Neutrophil (primary cell): ENCODE measurements around the gene DDX1.

ENCODE experiments used
- H3K27ac ChIP-seq: fragments of 200-600 bp; sonication (generic); 2 replicates; pipeline ENCODE4 v1.5.1; 2016; ENCODE audit warnings: mild to moderate bottlenecking, moderate library complexity
- H3K27me3 ChIP-seq: fragments of 200-600 bp; sonication (generic); 2 replicates; pipeline ENCODE4 v1.6.0; 2016; ENCODE audit warnings: mild to moderate bottlenecking
- H3K36me3 ChIP-seq: fragments of 200-600 bp; sonication (generic); 2 replicates; pipeline ENCODE4 v1.5.1; 2017
- H3K4me1 ChIP-seq, 2 experiments: fragments of 200-600 bp in 1 of 2; sonication (generic) in 1 of 2; 1 replicate in 1 of 2; 2 replicates in 1 of 2; pipeline versions ENCODE4 v1.5.1 to v1.6.1; 2013 to 2016; ENCODE audit warnings: low read depth in 1 of 2, low read length in 1 of 2, mild to moderate bottlenecking in 1 of 2, moderate library complexity in 1 of 2; ENCODE audit not compliant: control insufficient read depth in 1 of 2, insufficient read depth in 1 of 2
- H3K4me3 ChIP-seq, 2 experiments: fragments of 200-600 bp in 1 of 2; sonication (generic) in 1 of 2; 1 replicate in 1 of 2; 2 replicates in 1 of 2; pipeline ENCODE4 v1.5.1; 2013 to 2016; ENCODE audit warnings: low read depth in 1 of 2, low read length in 1 of 2, mild to moderate bottlenecking in 1 of 2, moderate library complexity in 1 of 2
- H3K9me3 ChIP-seq: fragments of 200-600 bp; sonication (generic); 2 replicates; pipeline ENCODE4 v1.5.1; 2016
- TF ChIP-seq, protein P1 (sequence below): fragments of 200-600 bp; sonication (generic); IDR thresholded peaks from 2 replicates; pipeline ENCODE4 v1.5.1; 2016; ENCODE audit warnings: antibody characterized with exemption

DDX1 gene

DNA sequence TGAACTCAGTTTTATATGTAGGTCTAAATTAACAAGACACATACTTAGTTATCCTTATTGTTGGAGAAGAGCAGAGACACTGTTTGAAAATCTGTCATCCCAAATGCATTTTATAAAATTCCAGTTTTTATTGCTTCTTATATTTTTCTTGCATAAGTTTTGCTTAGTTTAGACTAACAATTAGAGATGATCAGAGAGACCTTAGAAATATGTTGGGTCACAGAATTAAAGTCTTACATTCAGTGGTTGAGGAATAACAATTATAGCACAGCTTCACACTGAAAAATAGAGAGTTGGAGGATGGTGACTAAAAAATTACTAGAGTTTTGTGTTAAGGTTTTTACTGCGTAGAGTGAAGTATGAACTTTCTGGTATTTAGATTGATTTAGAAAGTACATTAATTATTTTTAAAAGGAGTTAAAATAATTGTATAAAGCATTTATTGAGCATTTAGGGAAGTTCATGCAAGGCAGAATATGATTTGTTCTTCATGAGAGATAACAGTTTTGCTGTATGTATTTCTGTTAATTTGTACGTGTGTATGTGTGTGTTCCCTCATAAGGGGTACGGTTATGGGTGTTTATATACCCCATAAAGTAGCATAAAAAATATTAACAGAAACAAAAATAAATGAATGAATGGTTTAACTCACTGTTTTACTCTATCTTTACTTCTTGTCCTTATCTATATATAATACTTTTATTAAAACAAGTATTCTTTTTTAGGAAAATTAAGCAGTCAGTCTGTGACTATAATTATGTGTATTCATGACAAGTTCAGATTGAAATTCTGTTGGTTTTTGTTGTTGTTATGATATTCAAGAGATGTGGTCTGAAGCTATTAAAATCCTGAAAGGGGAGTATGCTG, 31.2 kb downstream of the DDX1 start:
- TF ChIP-seq, protein P1, sequence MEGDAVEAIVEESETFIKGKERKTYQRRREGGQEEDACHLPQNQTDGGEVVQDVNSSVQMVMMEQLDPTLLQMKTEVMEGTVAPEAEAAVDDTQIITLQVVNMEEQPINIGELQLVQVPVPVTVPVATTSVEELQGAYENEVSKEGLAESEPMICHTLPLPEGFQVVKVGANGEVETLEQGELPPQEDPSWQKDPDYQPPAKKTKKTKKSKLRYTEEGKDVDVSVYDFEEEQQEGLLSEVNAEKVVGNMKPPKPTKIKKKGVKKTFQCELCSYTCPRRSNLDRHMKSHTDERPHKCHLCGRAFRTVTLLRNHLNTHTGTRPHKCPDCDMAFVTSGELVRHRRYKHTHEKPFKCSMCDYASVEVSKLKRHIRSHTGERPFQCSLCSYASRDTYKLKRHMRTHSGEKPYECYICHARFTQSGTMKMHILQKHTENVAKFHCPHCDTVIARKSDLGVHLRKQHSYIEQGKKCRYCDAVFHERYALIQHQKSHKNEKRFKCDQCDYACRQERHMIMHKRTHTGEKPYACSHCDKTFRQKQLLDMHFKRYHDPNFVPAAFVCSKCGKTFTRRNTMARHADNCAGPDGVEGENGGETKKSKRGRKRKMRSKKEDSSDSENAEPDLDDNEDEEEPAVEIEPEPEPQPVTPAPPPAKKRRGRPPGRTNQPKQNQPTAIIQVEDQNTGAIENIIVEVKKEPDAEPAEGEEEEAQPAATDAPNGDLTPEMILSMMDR: no peak
- Histone ChIP-seq H3K4me1 (no peaks in the 10 kb centered on the region), H3K27ac (no peak overlapping the region), H3K27me3 (no peaks in the 10 kb centered on the region), H3K4me3 (no peak overlapping the region), H3K36me3 (peaks cover 93% of the 10 kb centered on the region), H3K9me3 (no peaks in the 10 kb centered on the region)

DNA sequence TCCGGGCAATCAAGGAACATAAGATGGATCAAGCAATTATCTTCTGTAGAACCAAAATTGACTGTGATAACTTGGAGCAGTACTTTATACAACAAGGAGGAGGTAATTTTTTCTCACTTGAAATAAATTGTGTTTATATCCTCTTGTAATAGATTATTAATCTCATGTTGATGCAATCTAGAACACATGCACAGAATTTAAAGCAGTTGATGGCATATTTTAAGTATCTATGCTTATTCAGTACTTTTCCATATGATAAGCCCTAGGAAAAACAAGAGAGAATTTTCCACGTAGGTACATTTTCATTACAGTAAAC, 31.8 kb downstream of the DDX1 start:
- Histone ChIP-seq H3K4me3 (no peak overlapping the region), H3K9me3 (no peaks in the 10 kb centered on the region), H3K27ac (no peak overlapping the region), H3K36me3 (peaks cover 93% of the 10 kb centered on the region), H3K27me3 (no peaks in the 10 kb centered on the region), H3K4me1 (no peaks in the 10 kb centered on the region)
- TF ChIP-seq, protein P1: no peak

DNA sequence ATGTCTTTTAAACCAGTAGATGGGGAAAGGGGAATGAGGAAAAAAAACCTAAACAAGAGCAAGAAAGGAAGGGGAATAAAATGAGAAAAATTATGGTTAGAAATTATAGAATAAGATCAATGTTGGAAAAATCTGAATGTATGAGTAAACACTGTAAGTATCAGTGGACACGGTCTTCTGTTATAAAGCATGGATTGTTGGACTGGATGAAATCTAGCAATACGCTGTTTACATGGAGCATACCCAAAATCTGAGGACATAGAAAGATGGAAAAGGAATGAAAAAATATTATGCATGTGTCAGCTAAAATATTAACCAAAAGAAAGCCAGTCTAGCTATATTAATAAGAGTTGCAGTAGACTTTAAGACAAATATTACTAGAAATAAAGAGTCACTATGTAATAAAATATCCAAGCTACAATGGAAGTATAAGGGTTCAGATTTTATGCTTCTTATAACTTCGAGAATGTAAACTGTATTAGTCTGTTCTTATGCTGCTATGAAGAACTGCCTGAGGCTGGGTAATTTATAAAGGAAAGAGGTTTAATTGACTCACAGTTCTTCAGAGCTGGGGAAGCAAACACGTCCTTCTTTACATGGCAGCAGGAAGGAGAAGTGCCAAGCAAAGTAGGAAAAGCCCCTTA, 32.4 kb downstream of the DDX1 start:
- Histone ChIP-seq H3K27ac (no peak overlapping the region), H3K4me1 (no peaks in the 10 kb centered on the region), H3K4me3 (no peak overlapping the region), H3K27me3 (no peaks in the 10 kb centered on the region), H3K9me3 (no peaks in the 10 kb centered on the region), H3K36me3 (peaks cover 93% of the 10 kb centered on the region)
- TF ChIP-seq, protein P1: no peak

DNA sequence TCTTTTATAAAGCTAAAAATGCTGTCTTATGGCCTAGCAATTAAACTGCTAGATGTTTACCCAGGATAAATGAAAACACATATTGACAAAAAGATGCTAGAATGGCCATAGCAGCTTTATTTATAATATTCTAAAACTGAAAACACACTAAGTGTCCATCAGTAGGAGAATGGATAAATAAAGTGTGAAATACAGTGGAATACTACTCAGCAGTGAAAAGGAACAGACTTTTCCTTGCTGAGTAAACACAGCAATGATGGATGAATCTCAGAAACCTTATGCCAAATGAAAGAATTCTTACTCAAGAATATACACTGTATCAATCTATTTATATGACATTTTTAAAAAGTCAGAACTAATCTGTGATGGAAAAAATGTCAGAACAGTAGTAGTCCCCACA, 33.2 kb downstream of the DDX1 start:
- TF ChIP-seq, protein P1: no peak
- H3K36me3 ChIP-seq: peaks cover 93% of the 10 kb centered on the region
- no peaks in the 10 kb centered on the region for H3K9me3 ChIP-seq
- no peak overlapping the region for H3K4me3 ChIP-seq
- H3K4me1 ChIP-seq: no peaks in the 10 kb centered on the region
- no peaks in the 10 kb centered on the region for H3K27me3 ChIP-seq
- H3K27ac ChIP-seq: no peak overlapping the region

DNA sequence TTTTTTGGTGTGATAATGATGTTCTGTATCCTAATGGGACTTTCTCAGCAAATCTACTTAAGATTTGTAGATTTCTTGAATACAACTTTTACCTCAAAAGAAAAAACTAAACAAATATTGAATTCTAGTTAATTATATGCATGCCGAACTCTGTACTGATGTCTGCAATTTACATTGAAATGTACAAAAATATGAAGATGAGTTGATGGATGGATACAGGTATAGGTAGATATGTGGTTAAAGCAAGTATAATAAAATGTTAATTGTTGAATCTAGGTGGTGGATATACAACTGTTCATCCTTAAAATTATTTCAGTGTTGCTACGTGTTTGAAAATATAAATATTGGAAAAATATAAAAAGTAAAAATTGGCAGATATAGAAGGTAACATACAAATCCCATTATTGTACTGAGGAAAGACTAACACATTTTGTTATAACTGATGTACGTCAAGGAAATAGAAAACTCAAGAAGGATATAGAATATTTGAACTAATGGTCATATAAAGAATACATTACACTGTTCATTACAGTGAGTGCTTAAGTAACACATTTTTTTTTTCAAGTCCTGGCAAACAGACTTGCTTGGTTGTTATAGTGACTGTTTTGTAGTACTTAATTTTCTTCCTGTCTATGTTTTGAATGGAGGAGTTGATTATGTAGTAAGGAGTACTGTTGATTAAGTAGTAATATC, 33.8 kb downstream of the DDX1 start:
- Histone ChIP-seq H3K27me3 (no peaks in the 10 kb centered on the region), H3K9me3 (no peaks in the 10 kb centered on the region), H3K4me3 (no peak overlapping the region), H3K36me3 (peaks cover 93% of the 10 kb centered on the region), H3K4me1 (no peaks in the 10 kb centered on the region), H3K27ac (no peak overlapping the region)
- TF ChIP-seq, protein P1: no peak
